ENCODE measurements around the gene ADAMTS7.
"Not testable (repeated sequence)": the region's sequence is repeated elsewhere in the genome, so short reads cannot be mapped to it uniquely, and the experiment has no call there.

Gene ADAMTS7

DNA sequence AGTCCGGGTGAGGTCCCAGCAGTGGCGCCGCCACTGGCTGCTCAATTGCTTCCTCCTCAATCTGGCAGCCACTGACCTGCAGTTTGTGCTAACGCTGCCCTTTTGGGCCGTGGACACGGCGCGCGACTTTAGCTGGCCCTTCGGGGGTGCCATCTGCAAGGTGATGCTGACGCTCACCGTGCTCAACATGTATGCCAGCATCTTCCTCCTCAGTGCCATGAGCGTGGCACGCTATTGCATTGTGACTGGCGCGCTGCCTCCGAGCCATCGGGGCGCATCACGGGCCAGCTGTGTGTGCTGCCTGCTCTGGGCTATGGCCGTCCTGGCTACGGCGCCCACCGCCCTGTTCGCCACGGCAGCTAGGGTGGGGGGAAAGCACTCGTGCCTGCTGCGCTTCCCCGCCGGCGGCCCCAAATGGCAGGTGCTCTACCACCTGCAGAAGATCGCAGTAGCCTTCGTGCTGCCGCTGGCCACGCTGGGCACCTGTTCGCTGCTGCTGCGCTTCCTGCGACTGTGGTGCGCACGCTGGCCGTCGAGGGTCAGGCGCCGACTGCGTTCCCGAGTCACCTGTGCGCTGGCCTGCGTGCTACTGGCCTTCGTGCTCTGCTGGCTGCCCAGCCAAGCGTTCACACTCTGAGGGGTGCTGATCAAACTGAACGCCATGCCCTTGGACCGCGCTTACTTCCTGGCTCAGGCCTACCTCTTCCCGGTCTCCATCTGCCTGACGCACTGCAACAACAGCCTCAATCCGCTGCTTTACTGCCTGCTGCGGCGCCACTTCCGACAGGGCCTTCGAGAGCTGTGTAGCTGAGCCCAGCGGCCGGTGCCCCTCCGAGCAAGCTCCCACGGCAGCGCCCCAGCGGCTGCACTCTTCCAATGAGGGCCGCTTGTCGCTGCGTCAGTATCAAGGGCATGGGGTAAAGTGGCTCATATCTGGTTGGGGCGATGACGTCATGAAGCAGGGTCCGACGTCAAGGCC, 20.3 kb upstream of the ADAMTS7 start:
- no peak for DNase-seq (ENCODE audit: low read depth in 2 of 2)

DNA sequence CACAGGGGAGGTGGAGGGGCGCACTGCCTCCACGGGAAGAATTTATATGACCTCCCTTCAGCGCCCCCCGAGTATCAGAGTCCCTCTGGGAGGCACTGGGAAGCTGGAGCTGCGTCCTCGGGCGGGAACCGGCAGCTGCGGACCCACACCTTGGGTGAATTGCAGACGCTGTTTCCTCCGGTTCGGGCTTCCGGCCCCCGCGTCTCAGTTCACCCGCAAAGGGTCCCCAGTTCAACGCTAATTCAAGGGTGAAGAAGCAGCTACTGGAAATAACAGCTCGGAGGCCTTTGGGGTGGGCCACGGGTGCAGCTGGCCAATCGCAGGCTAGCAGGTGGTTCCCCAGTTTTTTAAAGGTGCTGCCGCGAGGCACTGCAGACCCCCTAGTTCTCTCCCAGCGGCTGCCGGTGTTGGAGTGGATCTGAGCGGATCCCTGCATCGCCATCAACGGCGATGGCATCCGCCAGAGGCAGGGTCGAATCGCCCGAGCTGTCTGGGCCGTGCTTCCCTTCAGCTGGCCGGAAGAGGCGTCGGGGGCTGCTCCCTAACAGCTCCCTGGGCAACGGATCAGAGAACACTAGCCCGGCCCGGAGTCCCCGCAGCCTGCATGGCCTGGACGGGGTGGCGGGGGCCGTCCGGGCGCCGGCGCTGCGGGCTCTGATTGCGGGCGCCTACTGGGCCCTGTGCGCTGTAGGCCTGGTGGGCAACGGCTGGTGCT, 19.4 kb upstream of the ADAMTS7 start:
- DNase-seq (ENCODE audit: low read depth in 2 of 2), result no peak

GRCh38 chr15:78828920-78829319, 17.7 kb upstream of the ADAMTS7 start:
- DNase-seq (ENCODE audit: low read depth in 2 of 2), result no peak

GRCh38 chr15:78822514-78822913, 11.2 kb upstream of the ADAMTS7 start:
- no peak for DNase-seq (ENCODE audit: low read depth in 2 of 2)

- no peak for DNase-seq (ENCODE audit: low read depth in 2 of 2)
Observed at GRCh38 chr15:78811825-78812183, 540 bp upstream of the ADAMTS7 start.

DNA sequence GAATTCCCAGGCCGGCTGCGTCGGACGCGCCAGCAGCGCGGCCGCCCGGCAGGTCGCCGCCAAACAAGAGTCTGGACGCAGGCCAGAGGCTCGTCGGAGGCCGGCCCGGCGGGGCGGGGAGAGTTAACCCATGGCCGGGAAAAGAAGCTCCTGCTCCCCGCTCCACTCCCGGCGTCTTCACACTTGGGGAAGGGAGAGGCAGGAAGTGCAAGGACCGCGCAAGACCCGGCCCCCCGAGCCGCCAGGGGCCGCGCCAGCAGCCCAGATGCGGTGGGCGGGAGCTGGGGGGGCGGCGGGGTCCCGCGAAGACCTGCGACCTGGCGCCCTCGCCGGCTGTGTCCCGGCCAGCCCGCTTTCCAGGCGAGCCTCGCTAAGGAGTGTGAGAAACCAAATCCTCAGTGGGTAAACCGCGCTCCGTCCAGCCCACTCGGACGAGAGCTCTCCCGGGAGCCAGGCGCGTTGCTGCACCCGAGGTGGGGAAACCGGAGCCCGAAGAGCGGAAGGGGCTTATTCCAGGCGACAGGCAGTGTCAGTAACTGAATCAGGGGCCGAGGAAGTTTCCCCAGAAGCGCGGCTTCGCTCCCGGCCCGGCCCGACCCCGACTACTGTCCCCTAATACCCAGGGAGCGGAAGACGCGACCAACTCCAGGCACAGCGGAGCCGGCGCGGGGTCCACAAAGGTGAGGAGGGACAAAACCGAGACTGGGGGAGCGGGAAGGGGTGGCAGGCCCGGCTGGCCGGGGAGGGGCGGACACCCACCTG, 721 bp downstream of the ADAMTS7 start:
- no peak for DNase-seq (ENCODE audit: low read depth in 2 of 2)

GRCh38 chr15:78810003-78810361, 1.3 kb downstream of the ADAMTS7 start:
- DNase-seq (ENCODE audit: low read depth in 2 of 2), result no peak

DNA sequence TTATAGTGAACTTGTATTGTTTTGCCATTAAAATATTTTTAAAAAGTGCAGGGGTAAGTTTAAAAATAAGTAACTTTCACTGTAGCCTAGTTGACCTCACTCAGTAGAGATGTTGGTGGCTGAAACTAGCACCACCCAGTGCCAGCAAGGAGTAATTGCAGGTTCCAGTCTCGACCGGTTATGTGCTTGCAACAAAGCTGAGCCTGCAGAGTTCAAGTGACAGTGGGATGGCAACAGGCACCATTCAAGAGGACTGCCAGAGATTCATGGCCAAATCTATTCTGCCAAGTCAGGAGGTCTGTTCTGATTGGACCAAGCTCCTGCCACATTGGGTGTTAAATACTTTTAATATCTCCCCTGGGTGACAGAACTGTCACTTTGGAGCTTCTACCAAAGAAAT, 2.7 kb downstream of the ADAMTS7 start:
- no peak for DNase-seq (ENCODE audit: low read depth in 2 of 2)

DNA sequence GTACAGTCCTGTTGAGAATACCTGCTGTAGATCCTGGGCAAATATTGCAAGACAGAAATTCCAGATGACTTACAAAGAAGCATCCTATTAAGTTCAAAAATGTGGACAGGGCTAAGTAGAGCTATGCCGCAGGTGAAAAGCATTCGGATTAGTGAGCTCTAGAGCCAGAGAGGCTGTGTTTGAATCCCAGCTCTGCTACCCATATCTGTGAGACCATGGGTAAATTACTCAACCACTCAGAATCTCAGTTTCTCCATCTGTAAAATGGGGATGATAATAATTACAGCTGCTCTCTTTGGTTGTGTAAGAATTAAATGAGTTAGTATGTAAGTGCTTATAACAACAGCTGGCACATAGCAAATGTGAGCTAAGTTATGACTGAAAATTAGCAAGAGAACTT, 3.9 kb downstream of the ADAMTS7 start:
- no peak for DNase-seq (ENCODE audit: low read depth in 2 of 2)

DNA sequence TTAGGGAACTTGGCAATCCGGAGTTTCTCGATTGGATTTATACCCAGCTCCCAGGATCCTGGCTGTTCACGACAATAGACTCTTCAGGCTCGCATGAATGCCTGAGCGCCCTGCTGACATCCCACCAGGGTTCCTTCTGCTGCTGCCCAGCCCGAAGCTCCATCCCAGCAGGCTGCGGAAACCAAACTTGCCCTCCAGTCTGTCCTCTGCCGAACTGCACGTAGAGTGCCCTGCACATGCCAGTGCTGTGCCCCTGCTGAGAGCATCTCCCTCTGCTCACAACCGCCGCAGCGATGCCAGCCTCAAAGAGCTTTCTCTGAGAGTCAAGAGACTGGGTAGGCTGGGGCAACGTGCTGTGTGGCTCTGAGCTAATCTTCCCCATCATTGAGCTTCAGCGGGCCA, 6.9 kb downstream of the ADAMTS7 start:
- DNase-seq (ENCODE audit: low read depth in 2 of 2), result no peak

DNA sequence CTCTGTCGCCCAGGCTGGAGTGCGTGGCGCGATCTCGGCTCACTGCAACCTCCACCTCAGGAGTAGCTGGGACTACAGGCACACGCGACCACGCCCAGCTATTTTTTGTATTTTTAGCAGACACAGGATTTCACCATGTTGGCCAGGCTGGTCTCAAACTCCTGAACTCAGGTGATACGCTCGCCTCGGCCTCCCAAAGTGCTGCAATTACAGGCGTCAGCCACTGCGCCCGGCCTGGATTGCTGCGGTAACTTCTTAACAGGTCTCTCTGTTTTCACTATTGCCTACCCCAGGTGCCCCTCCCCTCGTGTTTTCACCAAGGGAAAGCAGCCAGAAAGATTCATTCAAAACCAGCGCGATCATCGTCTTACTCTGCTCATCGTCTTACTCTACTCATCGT, 10.5 kb downstream of the ADAMTS7 start:
- DNase-seq (ENCODE audit: low read depth in 2 of 2), result no peak

- no peak for DNase-seq (ENCODE audit: low read depth in 2 of 2)
Observed at GRCh38 chr15:78800189-78800588, 11.1 kb downstream of the ADAMTS7 start.

DNA sequence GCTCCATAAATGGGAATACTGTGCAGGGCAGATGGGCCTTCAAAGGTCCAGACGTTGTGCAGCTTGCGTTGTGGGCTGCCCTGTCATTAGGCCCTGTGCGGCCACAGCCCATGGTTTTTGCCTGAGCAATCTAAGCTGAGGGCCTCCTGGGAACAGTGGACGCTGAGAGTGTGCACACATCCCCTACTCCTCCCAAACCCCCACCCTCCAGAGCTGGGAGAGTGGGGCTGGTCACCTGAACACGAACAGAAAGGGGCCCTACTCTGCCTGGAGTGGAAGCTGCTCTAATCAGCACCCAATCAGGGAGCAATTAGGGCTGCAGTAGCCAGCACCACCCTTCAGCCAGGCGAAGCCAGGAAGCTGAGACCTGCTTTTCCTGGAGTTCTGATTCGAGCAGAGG, 12.2 kb downstream of the ADAMTS7 start:
- not testable (repeated sequence) for DNase-seq (ENCODE audit: low read depth in 2 of 2)

DNA sequence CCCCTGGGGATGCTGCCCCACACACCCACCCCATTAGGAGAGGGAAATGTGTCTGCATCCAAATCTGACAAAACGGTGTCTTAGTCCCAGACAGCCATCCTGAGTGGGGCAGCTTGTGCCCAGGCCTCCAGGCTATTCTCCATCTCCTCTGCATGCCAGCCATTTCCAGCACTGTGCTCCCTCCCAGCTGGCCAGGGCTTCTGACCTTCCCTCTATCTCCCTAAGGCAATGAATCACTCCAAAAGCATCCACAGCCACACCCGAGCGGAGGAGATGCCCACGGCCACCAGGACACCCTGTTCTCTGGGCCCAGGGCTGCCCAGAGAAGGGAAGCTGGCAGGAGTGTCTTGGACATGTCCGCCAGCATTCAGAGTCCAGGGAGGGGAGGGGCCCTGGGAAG, 12.9 kb downstream of the ADAMTS7 start:
- not testable (repeated sequence) for DNase-seq (ENCODE audit: low read depth in 2 of 2)

DNA sequence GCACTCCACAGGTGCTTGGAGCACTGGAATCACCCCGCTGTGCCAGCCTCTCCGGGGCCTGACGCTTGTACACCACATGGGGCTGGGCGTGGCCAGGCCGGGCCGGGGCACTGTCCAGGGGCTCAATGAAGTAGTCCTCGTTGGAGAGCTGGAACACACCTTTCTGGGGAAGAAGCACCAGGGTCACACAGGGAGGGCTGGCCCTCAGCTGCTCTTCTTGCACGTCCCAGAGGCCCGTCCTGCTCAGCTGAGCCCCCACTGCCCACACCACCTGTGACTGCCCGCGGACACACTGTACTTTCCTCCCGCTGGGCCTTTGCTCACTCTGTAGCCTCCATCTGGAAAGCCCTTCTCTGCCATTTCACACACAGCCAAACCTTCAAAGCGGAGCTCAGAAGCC, 13.3 kb downstream of the ADAMTS7 start:
- DNase-seq (ENCODE audit: low read depth in 2 of 2), result no peak

DNA sequence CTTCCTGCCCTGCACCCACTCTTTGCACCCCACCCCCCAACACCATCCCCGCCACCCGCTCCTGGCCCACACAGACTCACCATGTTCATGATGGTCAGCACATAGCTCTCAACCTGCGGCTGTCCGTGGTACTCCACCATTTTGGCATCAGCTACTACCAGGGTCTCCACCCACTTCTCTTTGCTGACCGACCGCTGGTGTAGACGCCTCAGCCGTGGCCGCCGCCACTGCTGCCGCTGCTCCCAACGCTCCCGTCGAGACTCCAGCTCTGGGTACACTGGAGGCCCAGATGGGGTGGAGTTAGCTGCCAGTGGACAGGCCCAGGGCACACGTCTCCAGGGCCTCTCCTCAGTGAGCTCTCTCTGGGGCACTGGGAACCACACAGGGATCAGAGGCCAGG, 14.8 kb downstream of the ADAMTS7 start:
- DNase-seq (ENCODE audit: low read depth in 2 of 2), result no peak

DNA sequence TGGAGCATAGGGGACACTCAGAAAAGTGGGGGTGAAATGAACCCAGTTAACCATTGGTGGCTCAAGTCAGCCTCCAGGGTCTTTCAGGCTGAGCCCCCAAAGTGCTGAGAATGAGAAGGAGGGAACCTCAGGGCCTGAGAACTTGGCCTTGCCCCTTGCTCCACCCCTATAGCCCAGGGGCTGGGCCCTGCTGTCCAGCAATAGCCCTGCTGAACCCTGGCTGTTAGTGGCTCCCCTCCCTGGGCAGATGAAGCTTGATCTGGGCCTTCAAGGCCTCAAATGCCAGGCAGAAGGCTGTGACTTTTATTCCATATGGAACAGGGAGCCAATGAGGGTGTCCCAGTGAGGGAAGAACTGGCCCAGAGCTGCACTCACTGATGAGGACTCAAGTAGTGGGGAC, 16.2 kb downstream of the ADAMTS7 start:
- DNase-seq (ENCODE audit: low read depth in 2 of 2), result no peak

DNA sequence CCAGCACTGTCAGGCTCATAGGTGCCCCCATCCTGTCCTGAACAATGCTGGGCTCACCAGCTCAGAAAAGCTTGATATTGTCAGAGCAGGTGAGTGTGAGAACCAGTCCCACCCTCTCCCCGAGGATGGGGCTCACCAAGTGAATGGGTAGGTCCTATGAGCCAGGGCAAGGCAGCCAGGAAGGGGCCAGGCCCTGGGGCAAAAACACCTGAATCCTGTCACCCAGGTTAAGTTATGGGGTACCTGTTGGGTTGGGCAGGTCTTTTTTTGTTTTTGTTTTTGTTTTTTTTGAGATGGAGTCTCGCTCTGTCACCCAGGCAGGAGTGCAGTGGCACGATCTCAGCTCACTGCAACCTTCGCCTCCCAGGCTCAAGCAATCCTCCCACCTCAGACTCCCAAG, 16.8 kb downstream of the ADAMTS7 start:
- DNase-seq (ENCODE audit: low read depth in 2 of 2), result not testable (repeated sequence)

- no peak for DNase-seq (ENCODE audit: low read depth in 2 of 2)
Observed at GRCh38 chr15:78791357-78791756, 19.9 kb downstream of the ADAMTS7 start.

- no peak for DNase-seq (ENCODE audit: low read depth in 2 of 2)
Observed at GRCh38 chr15:78790027-78790426, 21.2 kb downstream of the ADAMTS7 start.

DNA sequence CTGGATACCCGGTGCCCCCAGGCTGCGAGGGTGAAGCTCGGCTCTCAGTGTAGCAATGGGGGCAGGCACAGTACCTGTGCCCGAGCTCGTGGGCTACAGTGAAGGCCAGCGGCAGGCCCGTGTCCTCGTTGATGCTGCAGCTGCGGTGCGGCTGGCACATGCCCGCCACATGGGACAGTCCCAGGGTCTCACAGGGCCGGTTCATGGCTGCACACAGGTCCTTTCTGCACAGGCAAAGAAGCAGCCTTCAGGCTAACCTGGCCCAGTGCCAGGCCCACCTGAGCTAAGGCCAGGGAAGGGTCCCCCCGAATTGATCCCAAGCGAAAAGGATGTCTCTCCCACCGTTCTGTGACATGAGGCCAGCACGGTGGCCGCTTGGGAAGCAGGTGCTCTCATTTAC, 21.6 kb downstream of the ADAMTS7 start:
- DNase-seq (ENCODE audit: low read depth in 2 of 2), result no peak

GRCh38 chr15:78788016-78788660, 23.1 kb downstream of the ADAMTS7 start:
- no peak for DNase-seq (ENCODE audit: low read depth in 2 of 2)
